ENCODE results near the gene TMOD2. TPM values are rescaled to one million over a fixed set of nuclear protein-coding genes. Genes with fewer than 3 reads are reported as not detected.
"Not testable (repeated sequence)": the region's sequence is repeated elsewhere in the genome, so short reads cannot be mapped to it uniquely, and the experiment has no call there.

TMOD2 gene
- total and polyA plus RNA-seq, 2 experiments from 2014 or later, result 4.6 to 5.9 TPM

DNA sequence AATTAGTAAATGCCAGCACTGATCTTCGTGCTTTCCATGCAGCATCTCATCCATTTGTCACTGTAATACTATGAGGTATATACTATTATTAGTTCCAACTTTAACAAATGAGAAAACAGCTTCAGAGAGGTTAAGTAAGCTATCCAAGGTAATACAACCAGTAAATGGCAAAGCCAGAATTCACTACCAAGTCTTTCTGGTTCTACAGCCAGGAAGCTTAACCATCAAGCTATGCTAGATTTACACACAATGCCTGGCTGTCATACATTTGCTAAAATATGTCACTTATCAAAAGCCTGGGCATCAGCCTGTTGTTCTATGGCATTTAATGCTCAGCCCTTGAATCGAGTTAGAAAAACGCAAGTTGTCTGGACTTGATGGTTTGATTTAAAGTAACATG, 32.6 kb downstream of the TMOD2 start:
- H4K20me1 ChIP-seq (ENCODE audit: insufficient read depth), result no peaks in the 10 kb centered on the region
- H3K4me1 ChIP-seq (ENCODE audit: insufficient read depth), result no peaks in the 10 kb centered on the region
- TF ChIP-seq EZH2 (IDR thresholded peaks at IDR 0.05; ENCODE audit: insufficient read depth, poor library complexity, severe bottlenecking) (no peak), EZH2phosphoT487 (IDR thresholded peaks at IDR 0.05; ENCODE audit: insufficient read depth, low read depth) (no peak)
- 92 to 94% methylated on average over 3 of the region's 3 CpGs for WGBS, 2 experiments (ENCODE audit: low coverage in 1 of 2, low lambda C conversion rate in 2 of 2, missing lambda C conversion rate in 2 of 2)
- H3K27me3 ChIP-seq (replicated peaks; ENCODE audit: insufficient read depth), result no peaks in the 10 kb centered on the region
- no peaks in the 10 kb centered on the region for H3K79me2 ChIP-seq (ENCODE audit: insufficient read depth)
- no peak overlapping the region for H3K4me2 ChIP-seq (ENCODE audit: unreplicated experiment)
- no peak overlapping the region for H2AFZ ChIP-seq
- no peaks in the 10 kb centered on the region for H3F3A ChIP-seq (ENCODE audit: insufficient read depth)
- H3K9me2 ChIP-seq (ENCODE audit: insufficient read depth), result no peaks in the 10 kb centered on the region
- H3K9ac ChIP-seq, result no peak overlapping the region
- no peak for DNase-seq
- no peaks in the 10 kb centered on the region for H3K9me3 ChIP-seq (ENCODE audit: low read depth)
- in situ Hi-C loops (cut with MboI), result no loop called here
- no peak overlapping the region for H3K4me3 ChIP-seq
- H3K27ac ChIP-seq, result no peak overlapping the region
- peaks cover 8% of the 10 kb centered on the region; the same call in 1 of the 2 replicates for H3K36me3 ChIP-seq (ENCODE audit: low read depth)

DNA sequence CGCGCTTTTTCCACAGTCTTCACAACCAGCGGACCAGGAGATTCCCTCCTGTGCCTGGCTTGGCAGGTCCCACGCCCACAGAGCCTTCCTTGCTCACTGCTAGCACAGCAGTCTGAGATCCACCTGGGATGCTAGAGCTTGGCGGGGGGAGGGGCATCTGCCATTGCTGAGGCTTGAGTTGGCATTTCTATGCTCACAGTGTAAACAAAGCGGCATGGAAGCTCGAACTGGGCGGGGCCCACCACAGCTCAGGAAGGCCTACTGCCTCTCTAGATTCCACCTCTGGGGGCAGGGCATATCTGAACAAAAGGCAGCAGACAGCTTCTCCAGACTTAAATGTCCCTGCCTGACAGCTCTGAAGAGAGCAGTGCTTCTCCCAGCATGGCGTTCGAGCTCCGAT, 35.7 kb downstream of the TMOD2 start:
- H3K9me3 ChIP-seq (ENCODE audit: low read depth); H3K9me2 ChIP-seq (ENCODE audit: insufficient read depth); H3K4me2 ChIP-seq (ENCODE audit: unreplicated experiment); H3K36me3 ChIP-seq (ENCODE audit: low read depth); in situ Hi-C loops (cut with MboI); H3K27ac ChIP-seq; H3F3A ChIP-seq (ENCODE audit: insufficient read depth); H3K79me2 ChIP-seq (ENCODE audit: insufficient read depth); H3K27me3 ChIP-seq (replicated peaks; ENCODE audit: insufficient read depth); H2AFZ ChIP-seq; H4K20me1 ChIP-seq (ENCODE audit: insufficient read depth); H3K4me3 ChIP-seq; H3K9ac ChIP-seq; H3K4me1 ChIP-seq (ENCODE audit: insufficient read depth); DNase-seq: not testable (repeated sequence)
- WGBS, 2 experiments (ENCODE audit: low coverage in 1 of 2, low lambda C conversion rate in 2 of 2, missing lambda C conversion rate in 2 of 2), result 90 to 94% methylated on average over 10 to 11 of the region's 11 CpGs

DNA sequence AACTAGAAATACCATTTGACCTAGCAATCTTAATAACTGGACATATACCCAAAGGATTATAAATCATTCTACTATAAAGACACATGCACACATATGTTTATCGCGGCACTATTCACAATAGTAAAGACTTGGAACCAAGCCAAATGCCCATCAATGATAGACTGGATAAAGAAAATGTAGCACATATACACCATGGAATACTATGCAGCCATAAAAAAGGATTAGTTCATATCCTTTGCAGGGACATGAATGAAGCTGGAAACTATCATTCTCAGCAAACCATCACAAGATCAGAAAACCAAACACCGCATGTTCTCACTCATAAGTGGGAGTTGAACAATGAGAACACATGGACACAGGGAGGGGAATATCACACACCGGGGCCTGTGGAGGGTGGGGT, 41.1 kb downstream of the TMOD2 start:
- DNase-seq; H3K9me2 ChIP-seq (ENCODE audit: insufficient read depth); H3K4me2 ChIP-seq (ENCODE audit: unreplicated experiment); H4K20me1 ChIP-seq (ENCODE audit: insufficient read depth); H3K27me3 ChIP-seq (replicated peaks; ENCODE audit: insufficient read depth); H3K4me3 ChIP-seq; H3F3A ChIP-seq (ENCODE audit: insufficient read depth); H3K36me3 ChIP-seq (ENCODE audit: low read depth); in situ Hi-C loops (cut with MboI); H3K79me2 ChIP-seq (ENCODE audit: insufficient read depth); H2AFZ ChIP-seq; H3K9ac ChIP-seq; H3K27ac ChIP-seq; H3K9me3 ChIP-seq (ENCODE audit: low read depth); H3K4me1 ChIP-seq (ENCODE audit: insufficient read depth): not testable (repeated sequence)
- WGBS, 2 experiments (ENCODE audit: low coverage in 1 of 2, low lambda C conversion rate in 2 of 2, missing lambda C conversion rate in 2 of 2), result 95 to 96% methylated on average over 4 of the region's 4 CpGs

DNA sequence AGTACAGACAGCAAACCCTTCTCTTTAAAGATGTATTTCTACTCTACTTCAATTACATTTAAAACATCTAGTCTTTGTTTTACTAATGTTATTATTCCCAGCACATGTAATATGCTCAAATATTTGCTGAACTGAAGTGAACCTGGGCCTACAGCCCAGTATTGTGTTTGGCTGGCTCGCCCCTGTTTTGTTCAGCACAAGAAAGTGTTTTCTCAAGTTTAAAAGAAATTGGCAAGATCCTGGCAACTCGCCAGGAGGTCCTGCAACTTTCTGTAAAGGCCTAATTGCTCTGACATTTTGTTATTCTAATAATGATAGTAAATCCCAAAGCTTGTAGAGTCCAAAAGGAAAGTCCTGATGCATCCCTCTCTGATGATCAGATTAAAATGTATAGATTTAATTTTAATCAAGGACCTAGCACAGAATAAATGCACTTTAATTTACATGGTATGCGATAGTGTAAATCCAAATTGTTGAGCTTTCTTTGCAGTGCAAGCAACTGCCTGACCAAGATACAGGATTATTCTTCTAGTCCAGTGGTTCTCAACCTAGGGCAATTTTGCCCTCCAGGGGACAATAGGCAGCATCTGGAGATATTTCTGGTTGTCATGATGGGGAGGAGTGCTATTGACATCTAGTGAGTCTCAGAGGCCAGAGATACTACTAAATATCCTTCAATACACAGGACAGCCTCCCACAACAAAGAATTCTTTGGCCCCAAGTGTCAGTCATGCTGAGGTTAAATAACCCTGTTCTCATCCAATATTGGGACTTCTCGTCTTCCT, 42.3 kb downstream of the TMOD2 start:
- no peak for DNase-seq
- Histone ChIP-seq H3K9me3 (ENCODE audit: low read depth) (no peaks in the 10 kb centered on the region), H3K27me3 (replicated peaks; ENCODE audit: insufficient read depth) (no peaks in the 10 kb centered on the region), H3K4me3 (no peak overlapping the region), H3K9me2 (ENCODE audit: insufficient read depth) (no peaks in the 10 kb centered on the region), H3K36me3 (ENCODE audit: low read depth) (no peaks in the 10 kb centered on the region), H3K9ac (no peak overlapping the region), H3F3A (ENCODE audit: insufficient read depth) (no peaks in the 10 kb centered on the region; the same call in 1 of the 2 replicates), H3K79me2 (ENCODE audit: insufficient read depth) (no peaks in the 10 kb centered on the region), H3K4me2 (ENCODE audit: unreplicated experiment) (no peak overlapping the region), H3K27ac (no peak overlapping the region), H2AFZ (no peak overlapping the region), H4K20me1 (ENCODE audit: insufficient read depth) (no peaks in the 10 kb centered on the region), H3K4me1 (ENCODE audit: insufficient read depth) (no peaks in the 10 kb centered on the region)
- no peak for TF ChIP-seq EZH2 (IDR thresholded peaks at IDR 0.05; ENCODE audit: insufficient read depth, poor library complexity, severe bottlenecking)
- TF ChIP-seq EZH2phosphoT487 (IDR thresholded peaks at IDR 0.05; ENCODE audit: insufficient read depth, low read depth), result no peak
- 55 to 60% methylated on average over 4 of the region's 4 CpGs for WGBS, 2 experiments (ENCODE audit: low coverage in 1 of 2, low lambda C conversion rate in 2 of 2, missing lambda C conversion rate in 2 of 2)
- in situ Hi-C loops (cut with MboI), result no loop called here
